Liver (tissue), 9 donors: ENCODE data around the gene TUBB3. TPM values are rescaled to one million over a fixed set of nuclear protein-coding genes. Genes with fewer than 3 reads are reported as not detected.

Experiments used
- DNase-seq: peaks from one replicate; pipeline ENCODE4 v3.0.0-alpha.2; 2017; ENCODE audit warnings: low spot score
- H3K27ac ChIP-seq, 2 donors: one replicate each; pipeline ENCODE4 v1.7.0; 2013; ENCODE audit warnings: inconsistent platforms in 2 of 2, low read length in 2 of 2, control low read depth in 1 of 2, low read depth in 1 of 2, mild to moderate bottlenecking in 1 of 2
- H3K27me3 ChIP-seq, 4 donors: one replicate each; pipeline versions ENCODE4 v1.6.1 to v1.7.0; 2013; ENCODE audit warnings: low read length in 3 of 4, inconsistent platforms in 1 of 4, mild to moderate bottlenecking in 1 of 4, moderate library complexity in 1 of 4; ENCODE audit not compliant: control insufficient read depth in 4 of 4, insufficient read depth in 4 of 4
- H3K36me3 ChIP-seq, 4 donors: one replicate each; pipeline versions ENCODE4 v1.6.1 to v1.7.0; 2013; ENCODE audit warnings: low read length in 3 of 4, mild to moderate bottlenecking in 3 of 4, low read depth in 1 of 4, moderate library complexity in 1 of 4; ENCODE audit not compliant: control insufficient read depth in 4 of 4, insufficient read depth in 3 of 4
- H3K4me1 ChIP-seq, 4 donors: one replicate each; pipeline versions ENCODE4 v1.6.1 to v1.7.0; 2013; ENCODE audit warnings: low read length in 3 of 4, mild to moderate bottlenecking in 3 of 4, moderate library complexity in 1 of 4; ENCODE audit not compliant: control insufficient read depth in 4 of 4, insufficient read depth in 4 of 4
- H3K4me3 ChIP-seq, 3 donors: one replicate each; pipeline versions ENCODE4 v1.6.1 to v1.7.0; 2013; ENCODE audit warnings: low read length in 3 of 3, control low read depth in 1 of 3, low read depth in 1 of 3, mild to moderate bottlenecking in 1 of 3
- H3K9ac ChIP-seq, 2 donors: one replicate each; pipeline ENCODE4 v1.7.0; 2013; ENCODE audit warnings: low read length in 2 of 2, mild to moderate bottlenecking in 2 of 2, moderate library complexity in 2 of 2, control low read depth in 1 of 2, low read depth in 1 of 2
- H3K9me3 ChIP-seq, 4 donors: one replicate each; pipeline versions ENCODE4 v1.6.1 to v1.7.0; 2013; ENCODE audit warnings: low read length in 3 of 4; ENCODE audit not compliant: control insufficient read depth in 4 of 4
- EGR1 ChIP-seq, 2 donors: IDR thresholded peaks; 2 replicates each; pipeline ENCODE4 v1.6.1; 2016 to 2018; ENCODE audit warnings: antibody characterized with exemption in 2 of 2, low read depth in 2 of 2
- FOXA1 ChIP-seq: IDR thresholded peaks from 2 replicates; pipeline ENCODE4 v1.6.1; 2016; ENCODE audit warnings: antibody characterized with exemption
- FOXA2 ChIP-seq: IDR thresholded peaks from 2 replicates; pipeline ENCODE4 v1.6.1; 2016; ENCODE audit warnings: antibody characterized with exemption
- GABPA ChIP-seq, 2 donors: IDR thresholded peaks in 1 of 2; conservative IDR thresholded peaks in 1 of 2; 2 replicates each; pipeline ENCODE4 v1.6.1; 2016; ENCODE audit warnings: antibody characterized with exemption in 2 of 2, mild to moderate bottlenecking in 1 of 2, moderate library complexity in 1 of 2
- HNF4G ChIP-seq: IDR thresholded peaks from 2 replicates; pipeline ENCODE4 v1.6.1; 2016; ENCODE audit warnings: antibody characterized with exemption
- JUND ChIP-seq, 2 donors: IDR thresholded peaks; 2 replicates each; pipeline ENCODE4 v1.6.1; 2016; ENCODE audit warnings: antibody characterized with exemption in 2 of 2
- NR2F2 ChIP-seq: IDR thresholded peaks from 2 replicates; pipeline ENCODE4 v1.6.1; 2016; ENCODE audit warnings: antibody characterized with exemption
- RAD21 ChIP-seq, 2 donors: IDR thresholded peaks; 2 replicates each; pipeline ENCODE4 v1.6.1; 2016; ENCODE audit warnings: antibody characterized with exemption in 2 of 2, mild to moderate bottlenecking in 2 of 2
- SP1 ChIP-seq: IDR thresholded peaks from 2 replicates; pipeline ENCODE4 v1.6.1; 2018; ENCODE audit warnings: antibody characterized with exemption, mild to moderate bottlenecking
- TAF1 ChIP-seq: conservative IDR thresholded peaks from 2 replicates; pipeline ENCODE4 v1.6.1; 2016; ENCODE audit warnings: antibody characterized with exemption, mild to moderate bottlenecking
- YY1 ChIP-seq: IDR thresholded peaks from 2 replicates; pipeline ENCODE4 v1.6.1; 2016; ENCODE audit warnings: antibody characterized with exemption, mild to moderate bottlenecking
- WGBS: extraction: QIAGEN DNeasy Blood & Tissue Kit; methylation state at CpG from one replicate; pipeline ENCODE4 v1.1.7; 2013; 5-methylcytosine and 5-hydroxymethylcytosine counted together
- polyA plus RNA-seq, 2 donors: library from polyadenylated mRNA; stranded (reverse) in 1 of 2; unstranded in 1 of 2; fragments of 200-250 nt in 1 of 2; fragments of >200 nt in 1 of 2; fragmentation: Nextera tagmentation in 1 of 2; extraction: Ambion mirVana in 1 of 2; gene quantifications; one replicate each; pipeline versions ENCODE4 v1.2.1 to v1.2.3, GENCODE V29; 2013 to 2015
- total RNA-seq, 2 donors: library from RNA; depleted of rRNA; stranded (reverse); fragments of >200 nt; gene quantifications; one replicate each; pipeline ENCODE4 v1.2.3, GENCODE V29; 2014
- TF ChIP-seq, protein P1 (sequence below): IDR thresholded peaks from 2 replicates; pipeline ENCODE4 v1.6.1; 2016; ENCODE audit warnings: antibody characterized with exemption, mild to moderate bottlenecking
- TF ChIP-seq, protein P2 (sequence below): fragments of 150-350 bp; IDR thresholded peaks from 2 replicates; pipeline ENCODE4 v1.5.1; 2017; ENCODE audit warnings: improper control_type of control experiment, low read depth, low read length; ENCODE audit not compliant: missing input control
- TF ChIP-seq, protein P3 (sequence below): IDR thresholded peaks from 2 replicates; pipeline ENCODE4 v1.6.1; 2016; ENCODE audit warnings: antibody characterized with exemption
- TF ChIP-seq, protein P4 (sequence below): IDR thresholded peaks from 2 replicates; pipeline ENCODE4 v1.6.1; 2016; ENCODE audit warnings: antibody characterized with exemption
- donor health status: healthy.
- donor health status: healthy.
- donor health status: healthy.
- donor health status: healthy.
- donor health status: healthy.

Gene TUBB3
- total and polyA plus RNA-seq, 4 donors = 0.17 to 0.89 (median 0.25) TPM; not detected in 1

DNA sequence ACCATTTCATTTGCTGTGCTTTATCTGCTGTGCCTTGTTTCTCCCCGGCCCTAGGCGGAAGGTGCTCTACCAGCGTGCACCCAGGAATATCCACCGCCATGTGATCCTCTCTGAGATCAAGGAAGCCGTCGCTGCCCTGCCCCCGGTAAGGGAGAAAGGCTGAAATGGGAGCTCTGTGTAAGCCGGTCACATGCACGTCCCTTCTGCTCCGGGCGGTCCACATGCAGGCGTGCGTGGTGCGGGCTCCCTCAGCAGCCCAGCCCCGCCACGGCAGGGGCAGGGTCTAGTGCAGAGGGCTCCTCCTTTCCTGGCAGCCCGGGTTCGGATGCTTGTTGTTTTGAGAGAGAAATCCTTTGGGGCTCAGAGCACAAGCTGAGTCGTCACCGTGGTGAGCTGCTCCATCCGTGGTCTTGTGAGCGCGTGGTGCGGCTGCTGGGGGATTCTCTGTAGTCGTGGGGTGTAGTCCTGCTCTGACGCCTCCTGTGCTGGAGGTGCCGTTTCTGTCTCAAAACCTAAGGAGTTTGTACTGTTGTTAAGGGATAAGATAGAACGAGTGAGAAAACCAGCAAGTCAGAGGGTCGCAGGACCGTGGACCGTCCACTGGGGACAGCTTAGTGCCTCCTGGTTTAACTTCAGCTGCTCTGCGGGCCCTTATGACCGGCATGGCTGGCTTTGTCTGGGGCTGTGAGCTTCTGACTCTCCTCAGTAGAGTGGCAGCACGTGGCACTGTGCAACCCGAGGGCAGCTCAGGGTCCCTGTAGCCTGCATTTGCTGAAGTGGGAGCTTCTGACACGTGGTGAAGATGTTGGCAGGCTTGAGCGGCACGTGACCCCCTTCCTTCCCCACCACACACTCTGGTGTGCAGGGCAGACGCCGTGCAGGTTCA lies 16.8 kb upstream of the TUBB3 start:
- Histone ChIP-seq H3K4me1 (no peaks in the 10 kb centered on the region), H3K9ac (no peak overlapping the region), H3K9me3 (no peaks in the 10 kb centered on the region), H3K4me3 (no peak overlapping the region), H3K27ac (no peak overlapping the region), H3K36me3 (peaks cover 22 to 63% (median 28%) of the 10 kb centered on the region in 4 donors), H3K27me3 (no peaks in the 10 kb centered on the region)
- TF ChIP-seq RAD21 (IDR thresholded peaks at IDR 0.05) (no peak), YY1 (no peak), FOXA1 (no peak), NR2F2 (no peak), TAF1 (no peak), HNF4G (no peak), GABPA (IDR thresholded peaks at IDR 0.05 in 1 of 2, conservative IDR thresholded peaks at IDR 0.05 in 1 of 2) (no peak), FOXA2 (no peak), SP1 (no peak), JUND (IDR thresholded peaks at IDR 0.05) (no peak)
- TF ChIP-seq, protein P1, sequence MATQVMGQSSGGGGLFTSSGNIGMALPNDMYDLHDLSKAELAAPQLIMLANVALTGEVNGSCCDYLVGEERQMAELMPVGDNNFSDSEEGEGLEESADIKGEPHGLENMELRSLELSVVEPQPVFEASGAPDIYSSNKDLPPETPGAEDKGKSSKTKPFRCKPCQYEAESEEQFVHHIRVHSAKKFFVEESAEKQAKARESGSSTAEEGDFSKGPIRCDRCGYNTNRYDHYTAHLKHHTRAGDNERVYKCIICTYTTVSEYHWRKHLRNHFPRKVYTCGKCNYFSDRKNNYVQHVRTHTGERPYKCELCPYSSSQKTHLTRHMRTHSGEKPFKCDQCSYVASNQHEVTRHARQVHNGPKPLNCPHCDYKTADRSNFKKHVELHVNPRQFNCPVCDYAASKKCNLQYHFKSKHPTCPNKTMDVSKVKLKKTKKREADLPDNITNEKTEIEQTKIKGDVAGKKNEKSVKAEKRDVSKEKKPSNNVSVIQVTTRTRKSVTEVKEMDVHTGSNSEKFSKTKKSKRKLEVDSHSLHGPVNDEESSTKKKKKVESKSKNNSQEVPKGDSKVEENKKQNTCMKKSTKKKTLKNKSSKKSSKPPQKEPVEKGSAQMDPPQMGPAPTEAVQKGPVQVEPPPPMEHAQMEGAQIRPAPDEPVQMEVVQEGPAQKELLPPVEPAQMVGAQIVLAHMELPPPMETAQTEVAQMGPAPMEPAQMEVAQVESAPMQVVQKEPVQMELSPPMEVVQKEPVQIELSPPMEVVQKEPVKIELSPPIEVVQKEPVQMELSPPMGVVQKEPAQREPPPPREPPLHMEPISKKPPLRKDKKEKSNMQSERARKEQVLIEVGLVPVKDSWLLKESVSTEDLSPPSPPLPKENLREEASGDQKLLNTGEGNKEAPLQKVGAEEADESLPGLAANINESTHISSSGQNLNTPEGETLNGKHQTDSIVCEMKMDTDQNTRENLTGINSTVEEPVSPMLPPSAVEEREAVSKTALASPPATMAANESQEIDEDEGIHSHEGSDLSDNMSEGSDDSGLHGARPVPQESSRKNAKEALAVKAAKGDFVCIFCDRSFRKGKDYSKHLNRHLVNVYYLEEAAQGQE = no peak
- TF ChIP-seq, protein P2, sequence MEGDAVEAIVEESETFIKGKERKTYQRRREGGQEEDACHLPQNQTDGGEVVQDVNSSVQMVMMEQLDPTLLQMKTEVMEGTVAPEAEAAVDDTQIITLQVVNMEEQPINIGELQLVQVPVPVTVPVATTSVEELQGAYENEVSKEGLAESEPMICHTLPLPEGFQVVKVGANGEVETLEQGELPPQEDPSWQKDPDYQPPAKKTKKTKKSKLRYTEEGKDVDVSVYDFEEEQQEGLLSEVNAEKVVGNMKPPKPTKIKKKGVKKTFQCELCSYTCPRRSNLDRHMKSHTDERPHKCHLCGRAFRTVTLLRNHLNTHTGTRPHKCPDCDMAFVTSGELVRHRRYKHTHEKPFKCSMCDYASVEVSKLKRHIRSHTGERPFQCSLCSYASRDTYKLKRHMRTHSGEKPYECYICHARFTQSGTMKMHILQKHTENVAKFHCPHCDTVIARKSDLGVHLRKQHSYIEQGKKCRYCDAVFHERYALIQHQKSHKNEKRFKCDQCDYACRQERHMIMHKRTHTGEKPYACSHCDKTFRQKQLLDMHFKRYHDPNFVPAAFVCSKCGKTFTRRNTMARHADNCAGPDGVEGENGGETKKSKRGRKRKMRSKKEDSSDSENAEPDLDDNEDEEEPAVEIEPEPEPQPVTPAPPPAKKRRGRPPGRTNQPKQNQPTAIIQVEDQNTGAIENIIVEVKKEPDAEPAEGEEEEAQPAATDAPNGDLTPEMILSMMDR = no peak
- TF ChIP-seq, protein P3, sequence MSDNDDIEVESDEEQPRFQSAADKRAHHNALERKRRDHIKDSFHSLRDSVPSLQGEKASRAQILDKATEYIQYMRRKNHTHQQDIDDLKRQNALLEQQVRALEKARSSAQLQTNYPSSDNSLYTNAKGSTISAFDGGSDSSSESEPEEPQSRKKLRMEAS = no peak
- no peak for DNase-seq
- WGBS = 98% methylated on average over 40 of the region's 40 CpGs

DNA sequence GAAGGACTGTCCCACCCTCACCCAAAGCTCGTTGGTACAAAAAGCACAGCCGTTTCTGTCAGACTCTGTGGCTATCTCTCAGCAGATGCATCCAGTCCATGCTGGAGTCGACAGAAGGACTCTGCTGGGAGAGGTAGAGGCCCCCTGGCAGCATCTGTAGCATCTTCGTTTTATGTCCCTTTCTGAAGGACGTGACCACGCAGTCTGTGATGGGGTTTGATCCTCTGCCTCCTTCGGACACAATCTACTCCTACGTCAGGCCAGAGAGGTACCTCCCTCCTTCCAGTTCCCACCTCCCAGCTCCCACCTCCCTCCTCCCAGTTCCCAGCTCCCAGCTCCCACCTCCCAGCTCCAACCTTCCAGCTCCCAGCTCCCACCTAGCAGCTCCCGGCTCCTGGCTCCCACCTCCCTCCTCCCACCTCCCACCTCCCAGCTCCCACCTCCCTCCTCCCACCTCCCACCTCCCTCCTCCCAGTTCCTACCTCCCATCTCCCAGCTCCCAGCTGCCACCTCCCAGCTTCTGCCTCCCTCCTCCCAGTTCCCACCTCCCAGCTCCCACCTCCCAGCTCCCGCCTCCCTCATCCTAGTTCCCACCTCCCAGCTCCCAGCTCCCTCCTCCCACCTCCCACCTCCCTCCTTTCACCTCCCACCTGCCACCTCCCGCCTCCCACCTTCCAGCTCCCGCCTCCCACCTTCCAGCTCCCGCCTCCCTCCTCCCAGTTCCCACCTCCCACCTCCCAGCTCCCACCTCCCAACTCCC lies 15.9 kb upstream of the TUBB3 start:
- WGBS = 96% methylated on average over 13 of the region's 13 CpGs
- H3K36me3 ChIP-seq = peaks cover 24 to 68% (median 30%) of the 10 kb centered on the region in 4 donors
- H3K4me3 ChIP-seq = no peak overlapping the region
- no peaks in the 10 kb centered on the region for H3K9me3 ChIP-seq
- no peak for DNase-seq
- H3K9ac ChIP-seq = no peak overlapping the region
- H3K4me1 ChIP-seq = no peaks in the 10 kb centered on the region
- H3K27ac ChIP-seq = no peak overlapping the region
- H3K27me3 ChIP-seq = no peaks in the 10 kb centered on the region
- no peak for TF ChIP-seq GABPA (IDR thresholded peaks at IDR 0.05 in 1 of 2, conservative IDR thresholded peaks at IDR 0.05 in 1 of 2)
- TF ChIP-seq FOXA1 = no peak
- TF ChIP-seq, protein P4, sequence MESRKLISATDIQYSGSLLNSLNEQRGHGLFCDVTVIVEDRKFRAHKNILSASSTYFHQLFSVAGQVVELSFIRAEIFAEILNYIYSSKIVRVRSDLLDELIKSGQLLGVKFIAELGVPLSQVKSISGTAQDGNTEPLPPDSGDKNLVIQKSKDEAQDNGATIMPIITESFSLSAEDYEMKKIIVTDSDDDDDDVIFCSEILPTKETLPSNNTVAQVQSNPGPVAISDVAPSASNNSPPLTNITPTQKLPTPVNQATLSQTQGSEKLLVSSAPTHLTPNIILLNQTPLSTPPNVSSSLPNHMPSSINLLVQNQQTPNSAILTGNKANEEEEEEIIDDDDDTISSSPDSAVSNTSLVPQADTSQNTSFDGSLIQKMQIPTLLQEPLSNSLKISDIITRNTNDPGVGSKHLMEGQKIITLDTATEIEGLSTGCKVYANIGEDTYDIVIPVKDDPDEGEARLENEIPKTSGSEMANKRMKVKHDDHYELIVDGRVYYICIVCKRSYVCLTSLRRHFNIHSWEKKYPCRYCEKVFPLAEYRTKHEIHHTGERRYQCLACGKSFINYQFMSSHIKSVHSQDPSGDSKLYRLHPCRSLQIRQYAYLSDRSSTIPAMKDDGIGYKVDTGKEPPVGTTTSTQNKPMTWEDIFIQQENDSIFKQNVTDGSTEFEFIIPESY = no peak
- TF ChIP-seq EGR1 (IDR thresholded peaks at IDR 0.05; ENCODE audit: low read depth in 2 of 2) = no peak
- TF ChIP-seq, protein P1 = no peak
- TF ChIP-seq YY1 = no peak
- TF ChIP-seq, protein P3 = no peak
- no peak for TF ChIP-seq NR2F2
- no peak for TF ChIP-seq RAD21 (IDR thresholded peaks at IDR 0.05)
- no peak for TF ChIP-seq TAF1
- no peak for TF ChIP-seq FOXA2
- TF ChIP-seq SP1 = no peak
